ENCODE measurements around the gene TRMT10B. TPM values are rescaled to one million over a fixed set of nuclear protein-coding genes. Genes with fewer than 3 reads are reported as not detected.
A peak's percentile ranks its signal among the peaks of the same experiment; 100 is the strongest.

The TRMT10B gene
- total and polyA plus RNA-seq, 2 donors from 2014 or later = 5.2 to 12.4 TPM

GRCh38 chr9:37746448-37747270 lies 6.9 kb upstream of the TRMT10B start:
- intact Hi-C loops (cut with DNase I) = no loop called here
- DNase-seq = no peak
- H3K4me1 ChIP-seq (ENCODE audit: control insufficient read depth in 2 of 3, insufficient read depth in 2 of 3, low read depth in 1 of 3, low read length in 3 of 3) = peaks cover 0 to 3% (median 0%) of the 10 kb centered on the region in 3 donors
- no peak overlapping the region for H3K27ac ChIP-seq (ENCODE audit: low read depth in 2 of 2, low read length in 2 of 2)
- H3K36me3 ChIP-seq (ENCODE audit: control insufficient read depth in 2 of 3, insufficient read depth in 3 of 3, low read length in 3 of 3) = no peaks in the 10 kb centered on the region
- no peaks in the 10 kb centered on the region for H3K27me3 ChIP-seq (ENCODE audit: control insufficient read depth, insufficient read depth, low read length)
- H3K4me3 ChIP-seq (ENCODE audit: low read length in 3 of 3) = no peak overlapping the region
- no peak overlapping the region for H3K9ac ChIP-seq (ENCODE audit: low read length in 3 of 3)
- TF ChIP-seq, protein P1, sequence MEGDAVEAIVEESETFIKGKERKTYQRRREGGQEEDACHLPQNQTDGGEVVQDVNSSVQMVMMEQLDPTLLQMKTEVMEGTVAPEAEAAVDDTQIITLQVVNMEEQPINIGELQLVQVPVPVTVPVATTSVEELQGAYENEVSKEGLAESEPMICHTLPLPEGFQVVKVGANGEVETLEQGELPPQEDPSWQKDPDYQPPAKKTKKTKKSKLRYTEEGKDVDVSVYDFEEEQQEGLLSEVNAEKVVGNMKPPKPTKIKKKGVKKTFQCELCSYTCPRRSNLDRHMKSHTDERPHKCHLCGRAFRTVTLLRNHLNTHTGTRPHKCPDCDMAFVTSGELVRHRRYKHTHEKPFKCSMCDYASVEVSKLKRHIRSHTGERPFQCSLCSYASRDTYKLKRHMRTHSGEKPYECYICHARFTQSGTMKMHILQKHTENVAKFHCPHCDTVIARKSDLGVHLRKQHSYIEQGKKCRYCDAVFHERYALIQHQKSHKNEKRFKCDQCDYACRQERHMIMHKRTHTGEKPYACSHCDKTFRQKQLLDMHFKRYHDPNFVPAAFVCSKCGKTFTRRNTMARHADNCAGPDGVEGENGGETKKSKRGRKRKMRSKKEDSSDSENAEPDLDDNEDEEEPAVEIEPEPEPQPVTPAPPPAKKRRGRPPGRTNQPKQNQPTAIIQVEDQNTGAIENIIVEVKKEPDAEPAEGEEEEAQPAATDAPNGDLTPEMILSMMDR (IDR thresholded peaks at IDR 0.05; ENCODE audit: borderline replicate concordance, extremely low read depth, insufficient read depth) = no peak
- H3K9me3 ChIP-seq (ENCODE audit: control insufficient read depth in 2 of 3, insufficient read depth in 1 of 3, low read length in 3 of 3) = no peaks in the 10 kb centered on the region
- FAIRE-seq = no peak

GRCh38 chr9:37747271-37747753 lies 6.3 kb upstream of the TRMT10B start:
- Histone ChIP-seq H3K9ac (ENCODE audit: low read length in 3 of 3) (no peak overlapping the region), H3K4me3 (ENCODE audit: low read length in 3 of 3) (no peak overlapping the region), H3K27ac (ENCODE audit: low read depth in 2 of 2, low read length in 2 of 2) (no peak overlapping the region), H3K36me3 (ENCODE audit: control insufficient read depth in 2 of 3, insufficient read depth in 3 of 3, low read length in 3 of 3) (no peaks in the 10 kb centered on the region), H3K9me3 (ENCODE audit: control insufficient read depth in 2 of 3, insufficient read depth in 1 of 3, low read length in 3 of 3) (no peaks in the 10 kb centered on the region), H3K4me1 (ENCODE audit: control insufficient read depth in 2 of 3, insufficient read depth in 2 of 3, low read depth in 1 of 3, low read length in 3 of 3) (peaks cover 0 to 3% (median 0%) of the 10 kb centered on the region in 3 donors), H3K27me3 (ENCODE audit: control insufficient read depth, insufficient read depth, low read length) (no peaks in the 10 kb centered on the region)
- DNase-seq = peak in 4 of 5 donors; percentile 54 to 74 (median 59)
- TF ChIP-seq, protein P1 (IDR thresholded peaks at IDR 0.05; ENCODE audit: borderline replicate concordance, extremely low read depth, insufficient read depth) = peak; percentile 81
- intact Hi-C loops (cut with DNase I) = no loop called here
- FAIRE-seq = no peak

GRCh38 chr9:37749129-37749528 lies 4.5 kb upstream of the TRMT10B start:
- DNase-seq (no peak), FAIRE-seq (no peak)
- no peak overlapping the region for H3K4me3 ChIP-seq (ENCODE audit: low read length in 3 of 3)
- no peak overlapping the region for H3K9ac ChIP-seq (ENCODE audit: low read length in 3 of 3)
- no peaks in the 10 kb centered on the region for H3K27me3 ChIP-seq (ENCODE audit: control insufficient read depth, insufficient read depth, low read length)
- no peak overlapping the region for H3K27ac ChIP-seq (ENCODE audit: low read depth in 2 of 2, low read length in 2 of 2)
- TF ChIP-seq, protein P1 (IDR thresholded peaks at IDR 0.05; ENCODE audit: borderline replicate concordance, extremely low read depth, insufficient read depth) = no peak
- H3K9me3 ChIP-seq (ENCODE audit: control insufficient read depth in 2 of 3, insufficient read depth in 1 of 3, low read length in 3 of 3) = peaks cover 0 to 4% (median 0%) of the 10 kb centered on the region in 3 donors
- peaks cover 0 to 4% (median 0%) of the 10 kb centered on the region in 3 donors for H3K4me1 ChIP-seq (ENCODE audit: control insufficient read depth in 2 of 3, insufficient read depth in 2 of 3, low read depth in 1 of 3, low read length in 3 of 3)
- H3K36me3 ChIP-seq (ENCODE audit: control insufficient read depth in 2 of 3, insufficient read depth in 3 of 3, low read length in 3 of 3) = no peaks in the 10 kb centered on the region
- intact Hi-C loops (cut with DNase I) = no loop called here
